ENCODE data around the gene APP.
A peak's percentile ranks its signal among the peaks of the same experiment; 100 is the strongest.

APP gene

DNA sequence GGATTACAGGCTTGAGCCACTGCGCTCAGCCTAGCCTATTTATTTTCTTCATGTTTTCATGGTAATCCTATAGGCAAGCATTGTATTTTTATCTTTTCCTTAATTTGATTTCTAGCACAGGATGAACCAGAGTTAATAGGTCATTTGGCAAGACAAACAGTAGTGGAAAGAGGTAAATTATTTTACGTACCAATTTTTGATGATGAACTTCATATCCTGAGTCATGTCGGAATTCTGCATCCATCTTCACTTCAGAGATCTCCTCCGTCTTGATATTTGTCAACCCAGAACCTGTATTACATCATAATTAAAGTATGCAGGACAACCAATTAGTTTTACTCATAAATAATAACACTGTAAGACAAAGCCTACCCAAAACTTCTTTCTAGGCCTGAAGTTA is 273.2 kb downstream of the APP start:
- Histone ChIP-seq H3K4me3 (no peak overlapping the region), H3K27ac (peak overlapping the region in 2 of 21 experiments; percentile 17 to 33)

DNA sequence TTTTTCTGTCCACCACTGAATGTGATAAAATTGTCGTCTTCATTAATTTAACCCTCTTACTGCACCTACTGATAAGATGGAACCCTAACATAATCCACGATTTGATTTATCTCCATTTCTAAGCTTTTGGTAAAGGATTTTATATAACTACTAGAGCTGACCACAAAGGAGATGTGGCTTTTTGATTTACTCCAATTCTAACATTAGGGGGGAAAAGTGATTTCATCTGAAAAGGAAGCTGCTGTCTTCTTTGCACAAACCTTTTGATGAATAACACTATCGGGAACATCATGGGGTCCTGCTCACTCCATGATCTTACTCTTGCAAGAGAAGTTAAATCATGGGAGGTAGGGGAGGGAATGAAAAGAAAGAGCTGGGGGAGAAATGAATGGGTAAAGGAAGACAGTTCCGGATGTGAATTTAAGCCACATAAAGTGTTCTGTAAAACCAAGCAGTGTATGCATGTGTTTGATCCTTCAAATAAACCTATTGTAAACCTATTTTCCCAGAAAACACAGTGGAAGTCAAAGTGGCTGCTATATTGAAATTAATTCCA is 274.0 kb downstream of the APP start:
- H3K27ac ChIP-seq: peak overlapping the region in 4 of 21 experiments; percentile 1 to 42 (median 27)
- no peak overlapping the region for H3K4me3 ChIP-seq

DNA sequence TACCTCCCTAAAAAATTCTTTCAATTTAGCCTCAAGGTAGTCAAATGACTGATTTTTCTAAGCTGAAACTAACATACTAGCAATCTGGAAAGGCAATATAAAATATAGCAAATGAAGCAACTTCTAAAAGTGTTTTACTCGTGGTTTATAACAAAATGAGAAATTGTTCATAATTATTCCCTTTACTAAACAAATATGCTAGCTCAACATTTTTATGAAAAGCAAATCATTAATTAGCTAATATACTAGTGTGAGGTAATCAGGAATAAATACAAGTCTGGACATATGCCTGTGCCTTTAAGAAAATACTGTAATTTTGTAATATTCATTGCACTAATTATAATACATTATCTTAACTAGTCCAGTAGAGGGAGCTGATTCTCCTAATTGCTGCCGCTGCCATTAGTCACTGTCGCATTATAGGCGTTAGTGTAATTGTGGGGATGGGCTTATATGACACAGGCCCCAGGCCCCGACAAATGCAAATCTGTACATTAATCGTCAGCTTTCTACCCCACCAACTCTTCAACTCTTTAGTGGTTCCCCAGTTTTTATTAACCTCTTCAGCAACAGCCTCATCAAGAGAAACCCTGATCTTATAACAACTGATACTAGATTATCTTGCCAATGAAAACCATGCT is 274.9 kb downstream of the APP start:
- Histone ChIP-seq H3K4me3 (no peak overlapping the region), H3K27ac (peak overlapping the region in 3 of 21 experiments; percentile 26 to 42 (median 40))

DNA sequence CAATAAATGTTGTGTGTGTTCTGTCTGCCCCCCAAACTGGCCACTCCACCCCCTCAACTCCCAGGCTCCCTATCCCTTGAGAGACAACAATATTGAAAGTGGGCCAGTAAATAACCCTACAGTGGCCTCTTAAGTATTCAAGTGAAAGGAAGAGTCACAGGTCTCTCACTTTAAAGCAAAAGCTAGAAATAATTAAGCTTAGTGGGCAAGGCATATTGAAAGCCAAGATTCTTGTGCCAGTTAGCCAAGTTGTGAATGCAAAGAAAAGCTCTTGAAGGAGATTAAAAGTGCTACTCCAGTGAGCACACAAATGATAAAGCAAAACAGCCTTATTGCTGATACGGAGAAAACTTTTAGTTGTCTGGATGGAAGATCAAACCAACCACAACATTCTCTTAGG is 277.4 kb downstream of the APP start:
- Histone ChIP-seq H3K4me3 (no peak overlapping the region), H3K27ac (no peak overlapping the region)

DNA sequence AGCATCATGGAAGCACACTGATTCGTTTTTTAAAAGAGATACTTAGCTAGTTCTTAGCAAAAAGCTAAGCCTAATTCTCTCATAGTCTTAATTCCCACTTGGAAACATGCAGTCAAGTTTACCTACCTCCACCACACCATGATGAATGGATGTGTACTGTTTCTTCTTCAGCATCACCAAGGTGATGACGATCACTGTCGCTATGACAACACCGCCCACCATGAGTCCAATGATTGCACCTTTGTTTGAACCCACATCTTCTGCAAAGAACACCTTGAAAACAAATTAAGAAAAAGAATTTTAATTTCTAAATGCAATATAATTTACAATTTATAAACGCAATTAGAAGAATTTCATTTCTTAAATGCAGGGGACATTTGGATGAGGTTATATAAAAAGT is 279.0 kb downstream of the APP start:
- H3K4me3 ChIP-seq: no peak overlapping the region
- H3K27ac ChIP-seq: no peak overlapping the region

DNA sequence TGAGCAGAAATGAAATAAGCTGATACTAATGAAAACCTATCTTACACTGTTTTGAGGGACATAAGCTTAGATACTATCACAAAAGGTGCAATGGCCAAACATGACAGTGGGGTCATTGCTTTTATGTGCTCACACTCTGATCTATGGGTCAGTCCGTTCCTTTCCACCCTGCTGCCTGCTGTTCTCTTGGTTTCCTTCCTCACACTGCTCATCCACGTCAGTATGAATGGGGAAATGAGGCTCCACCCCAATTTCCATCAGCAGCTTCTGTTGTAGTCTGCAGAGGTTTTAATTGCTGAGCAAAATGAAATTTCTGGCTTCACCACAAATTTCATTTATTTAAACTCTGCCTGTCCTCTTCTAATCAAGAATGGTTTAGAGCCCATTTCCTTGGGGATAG is 280.6 kb downstream of the APP start:
- Histone ChIP-seq H3K27ac (no peak overlapping the region), H3K4me3 (no peak overlapping the region)

DNA sequence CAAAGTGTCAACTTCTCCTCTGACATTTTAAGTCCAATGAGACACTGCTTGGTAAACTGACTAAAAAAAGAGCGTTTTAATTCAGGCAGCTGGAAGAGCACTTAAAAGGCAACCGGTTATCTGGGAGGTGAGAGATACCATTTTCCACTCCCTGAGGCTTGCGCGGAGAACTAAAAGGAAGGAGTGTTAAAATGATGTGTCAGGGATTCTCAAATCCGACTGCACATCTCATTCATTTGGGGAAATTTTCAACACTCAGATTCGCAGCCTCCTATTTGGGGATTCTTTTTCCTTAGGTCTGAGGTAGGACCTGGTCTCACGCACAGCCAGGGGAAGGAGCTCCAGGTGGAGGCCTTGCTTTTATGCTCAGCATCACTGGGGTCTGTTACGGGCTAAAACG is 281.9 kb downstream of the APP start:
- no peak overlapping the region for H3K4me3 ChIP-seq
- no peak overlapping the region for H3K27ac ChIP-seq

DNA sequence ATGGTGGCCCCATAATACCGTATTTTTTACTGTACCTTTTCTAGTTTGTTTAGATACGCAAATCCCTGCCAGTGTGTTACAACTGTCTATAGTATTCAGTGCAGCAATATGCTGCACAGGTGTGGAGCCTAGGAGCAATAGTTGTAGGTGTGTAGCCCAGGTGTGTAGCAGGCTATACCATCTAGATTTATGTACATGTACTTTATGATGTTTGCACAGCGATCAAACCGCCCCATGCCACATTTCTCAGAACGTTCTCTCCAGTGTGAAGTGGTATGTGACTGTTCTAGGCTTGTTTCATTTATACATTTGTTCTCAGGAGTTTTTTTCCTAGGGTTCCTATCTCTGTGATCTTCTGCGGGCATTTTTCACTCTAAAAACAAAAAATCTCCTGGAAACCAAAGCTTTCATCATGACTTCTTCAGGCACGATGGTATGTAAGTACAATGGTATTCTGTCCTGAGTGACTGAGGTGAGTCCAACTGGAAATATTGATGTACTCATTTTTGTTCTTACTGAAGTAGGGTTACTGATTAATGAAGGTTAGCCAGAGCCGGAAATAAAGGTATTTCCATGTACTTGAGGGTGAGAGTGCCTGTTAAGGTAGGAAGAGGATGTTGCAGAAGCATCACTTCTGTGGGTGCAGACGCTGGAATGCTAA is 282.8 kb downstream of the APP start:
- no peak overlapping the region for H3K4me3 ChIP-seq
- H3K27ac ChIP-seq: no peak overlapping the region

DNA sequence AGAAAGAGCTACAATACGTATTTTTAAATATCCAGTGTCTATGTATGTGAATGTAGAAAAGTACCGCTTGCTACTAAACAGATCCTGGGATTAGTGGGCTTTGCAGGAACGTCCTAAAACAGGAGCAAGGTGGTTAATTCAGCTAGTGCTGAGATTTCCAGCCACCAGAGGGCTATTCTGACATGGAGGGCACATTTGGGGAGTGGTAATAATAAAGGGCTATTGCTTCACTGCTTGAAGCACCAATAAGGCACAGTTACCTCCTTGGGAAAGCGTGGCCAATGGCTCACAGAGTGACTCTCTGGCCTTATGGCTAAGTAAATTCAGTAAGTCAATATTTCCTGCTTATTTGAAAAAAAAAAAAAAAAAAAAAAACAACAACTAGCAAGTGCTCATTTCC is 283.4 kb downstream of the APP start:
- Histone ChIP-seq H3K27ac (no peak overlapping the region), H3K4me3 (no peak overlapping the region)

DNA sequence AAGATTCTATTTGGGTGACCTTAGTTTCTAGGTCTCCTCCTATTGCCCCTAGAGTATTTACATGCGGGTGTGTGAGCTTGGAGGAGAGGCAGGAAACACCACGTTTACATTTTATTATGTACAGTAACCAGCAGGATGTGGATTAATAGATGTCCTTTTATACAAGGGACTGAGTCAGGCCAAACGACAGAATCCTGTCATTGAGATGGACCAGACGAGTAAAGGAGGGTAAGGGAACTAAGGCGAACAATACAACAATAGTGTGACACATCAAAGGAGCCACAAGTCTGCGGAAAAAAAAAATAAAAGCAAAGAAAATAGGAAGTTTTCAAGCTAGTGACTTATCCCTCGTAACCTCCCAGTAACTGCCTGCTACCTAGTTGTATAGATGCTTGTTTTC is 284.7 kb downstream of the APP start:
- H3K4me3 ChIP-seq: no peak overlapping the region
- peak overlapping the region in 1 of 21 experiments; percentile 6 for H3K27ac ChIP-seq

DNA sequence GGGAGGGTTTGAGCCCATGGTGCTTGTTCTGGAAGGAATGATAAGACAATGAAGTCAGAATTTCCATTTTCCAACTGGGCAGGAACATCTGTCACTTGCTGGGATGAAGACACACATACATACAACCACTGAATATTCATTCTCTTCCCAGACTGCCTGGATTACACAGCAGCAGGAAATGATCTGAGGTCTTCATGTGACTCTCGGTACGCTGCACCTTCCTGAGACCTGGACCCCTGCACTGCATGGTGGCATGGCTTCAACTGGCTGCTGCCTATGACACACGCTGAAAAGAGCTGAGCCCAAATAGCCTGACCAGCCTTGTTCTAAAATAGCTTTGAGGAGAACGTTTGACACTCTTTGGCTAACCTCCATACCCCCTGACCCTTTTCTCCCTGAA is 285.2 kb downstream of the APP start:
- Histone ChIP-seq H3K27ac (peak overlapping the region in 2 of 21 experiments; percentile 6 to 25), H3K4me3 (no peak overlapping the region)

DNA sequence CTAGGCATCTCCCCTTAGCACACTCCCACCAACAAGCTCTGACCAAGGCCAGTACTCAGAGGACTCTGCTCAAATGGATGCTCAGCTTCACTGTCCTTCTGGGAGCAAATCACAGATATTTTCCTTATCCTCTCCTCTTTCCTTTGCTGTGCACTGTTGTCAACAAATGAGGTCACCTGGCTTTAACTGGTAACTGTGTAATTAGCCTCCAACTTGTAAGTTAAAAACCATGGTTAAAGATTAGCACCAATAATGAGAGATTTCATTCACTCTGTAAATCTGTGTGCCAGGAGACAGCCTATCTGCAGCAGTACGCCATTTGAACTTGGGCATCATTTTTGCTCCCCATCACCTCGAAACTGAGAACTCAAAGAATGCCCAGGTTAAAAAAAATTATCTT is 286.3 kb downstream of the APP start:
- H3K27ac ChIP-seq: no peak overlapping the region

DNA sequence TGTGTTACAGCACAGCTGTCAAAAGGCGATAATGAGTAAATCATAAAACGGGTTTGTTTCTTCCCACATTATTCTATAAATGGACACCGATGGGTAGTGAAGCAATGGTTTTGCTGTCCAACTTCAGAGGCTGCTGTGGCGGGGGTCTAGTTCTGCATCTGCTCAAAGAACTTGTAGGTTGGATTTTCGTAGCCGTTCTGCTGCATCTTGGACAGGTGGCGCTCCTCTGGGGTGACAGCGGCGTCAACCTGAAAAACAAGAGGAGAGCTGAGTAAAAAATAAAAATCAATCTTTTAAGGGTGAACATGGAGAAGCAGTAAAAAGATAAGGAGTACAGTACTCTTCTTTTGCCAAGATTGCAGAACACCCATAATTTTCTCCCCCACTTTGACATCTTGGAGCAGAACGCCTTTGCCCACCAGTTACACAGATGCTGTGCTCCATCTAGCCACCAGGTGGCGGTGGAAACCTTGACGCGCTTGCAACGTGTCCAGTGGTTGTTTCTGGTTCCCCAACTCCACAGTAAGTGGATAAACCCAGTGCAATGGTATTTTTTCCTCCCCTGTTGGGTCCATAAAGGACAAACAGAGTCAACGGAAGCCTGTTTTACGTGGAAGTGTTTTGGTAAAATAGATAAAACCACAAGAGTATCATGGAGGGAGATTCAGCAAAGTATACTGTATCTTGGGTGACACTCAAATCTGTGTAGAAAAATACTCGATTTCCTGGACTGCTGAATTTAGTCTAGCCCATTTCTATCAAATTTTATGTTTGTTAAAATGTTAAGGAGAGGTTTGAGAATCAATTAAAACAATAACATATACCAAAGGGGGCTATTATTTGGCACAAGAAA is 288.8 kb downstream of the APP start:
- no peak overlapping the region for H3K4me3 ChIP-seq

More for the DNA sequence above, 286.3 kb downstream of the APP start:
- no peak overlapping the region for H3K4me3 ChIP-seq

DNA sequence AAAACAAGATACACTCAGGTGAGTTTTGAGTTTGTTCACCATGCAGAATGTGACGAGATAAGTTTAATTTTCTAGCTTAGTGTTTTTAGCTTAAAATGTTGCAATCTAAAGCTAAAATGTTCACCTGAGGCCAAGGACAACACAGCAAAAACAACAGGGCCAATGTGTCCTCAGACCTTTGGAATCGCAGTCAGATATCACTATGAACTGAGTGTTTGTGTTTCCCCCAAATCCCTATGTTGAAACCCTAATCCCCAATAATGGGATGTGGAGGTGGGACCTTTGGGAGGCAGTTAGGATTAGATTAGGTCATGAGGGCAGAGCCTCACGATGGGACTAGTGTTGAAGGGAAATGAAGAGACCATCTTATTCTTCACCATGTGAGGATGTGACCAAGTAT is 291.4 kb downstream of the APP start:
- Histone ChIP-seq H3K27ac (no peak overlapping the region), H3K4me3 (no peak overlapping the region)

More for the DNA sequence above, 288.8 kb downstream of the APP start:
- H3K27ac ChIP-seq: no peak overlapping the region

DNA sequence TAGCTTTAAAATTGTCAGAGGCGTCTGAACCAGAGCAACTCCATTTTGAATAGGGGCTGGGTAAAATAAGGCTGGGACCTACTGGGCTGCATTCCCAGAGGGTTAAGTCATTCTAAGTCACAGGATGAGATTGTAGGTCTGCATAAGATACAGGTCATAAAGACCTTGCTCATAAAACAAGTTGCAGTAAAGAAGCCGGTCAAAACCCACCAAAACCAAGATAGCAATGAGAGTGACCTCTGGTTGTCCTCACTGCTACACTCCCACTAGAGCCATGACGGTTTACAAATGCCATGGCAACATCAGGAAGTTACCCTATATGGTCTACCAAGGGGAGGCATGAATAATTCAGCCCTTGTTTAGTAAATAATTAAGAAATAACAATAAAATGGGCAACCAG is 292.2 kb downstream of the APP start:
- no peak overlapping the region for H3K27ac ChIP-seq

DNA sequence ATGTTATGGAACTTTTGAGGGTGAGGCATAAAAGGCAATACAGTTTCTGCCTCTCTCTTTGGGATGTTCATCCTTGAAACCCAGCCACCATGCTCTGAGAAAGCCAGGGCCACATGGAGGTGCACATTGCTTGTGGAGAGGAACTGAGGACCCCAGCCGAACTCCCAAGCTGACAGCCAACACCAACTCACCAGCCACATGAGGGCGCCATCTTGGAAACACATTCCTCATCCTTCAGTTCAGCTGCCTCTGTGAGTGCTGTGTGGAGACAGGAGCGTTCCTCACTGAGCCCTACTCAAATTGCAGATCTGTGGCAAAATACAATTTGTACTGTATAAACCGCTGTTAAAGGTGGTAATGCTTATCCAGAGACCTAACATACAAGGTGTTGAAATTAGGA is 298.3 kb downstream of the APP start:
- no peak overlapping the region for H3K4me3 ChIP-seq
- H3K27ac ChIP-seq: no peak overlapping the region

More for the DNA sequence above, 292.2 kb downstream of the APP start:
- H3K4me3 ChIP-seq: no peak overlapping the region

DNA sequence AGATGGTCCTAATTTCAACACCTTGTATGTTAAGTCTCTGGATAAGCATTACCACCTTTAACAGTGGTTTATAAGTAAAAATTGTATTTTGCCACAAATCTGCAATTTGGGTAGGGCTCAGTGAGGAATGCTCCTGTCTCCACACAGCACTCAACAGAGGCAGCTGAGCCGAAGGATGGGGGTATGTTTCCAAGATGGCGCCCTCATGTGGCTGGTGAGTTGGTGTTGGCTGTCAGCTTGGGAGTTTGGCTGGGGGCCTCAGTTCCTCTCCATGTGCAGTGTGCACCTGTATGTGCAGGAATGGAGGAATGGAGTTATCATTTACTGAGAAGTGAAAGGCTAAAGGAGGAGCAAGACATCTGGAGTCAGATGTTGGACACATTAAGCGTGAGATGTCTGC is 299.0 kb downstream of the APP start:
- Histone ChIP-seq H3K4me3 (no peak overlapping the region), H3K27ac (no peak overlapping the region)

DNA sequence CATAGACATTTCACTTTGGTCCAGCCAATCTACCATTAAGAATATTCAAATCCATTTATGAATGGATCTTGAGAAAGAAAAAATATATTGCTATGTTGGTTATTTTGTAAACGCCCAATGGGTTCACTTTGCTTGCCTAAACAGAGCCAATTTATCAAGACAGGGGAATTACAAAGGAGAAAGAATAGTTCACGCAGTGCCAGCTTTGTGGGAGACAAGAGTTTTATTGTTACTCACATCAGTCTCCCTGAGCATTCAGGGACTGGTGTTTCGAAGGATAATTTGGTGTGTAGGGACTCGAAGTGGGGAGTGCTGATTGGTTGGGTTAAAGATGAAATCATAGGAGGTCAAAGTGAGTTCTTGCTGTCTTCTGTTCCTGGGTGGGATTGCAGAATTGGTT is 300.5 kb downstream of the APP start:
- H3K4me3 ChIP-seq: no peak overlapping the region
- no peak overlapping the region for H3K27ac ChIP-seq

DNA sequence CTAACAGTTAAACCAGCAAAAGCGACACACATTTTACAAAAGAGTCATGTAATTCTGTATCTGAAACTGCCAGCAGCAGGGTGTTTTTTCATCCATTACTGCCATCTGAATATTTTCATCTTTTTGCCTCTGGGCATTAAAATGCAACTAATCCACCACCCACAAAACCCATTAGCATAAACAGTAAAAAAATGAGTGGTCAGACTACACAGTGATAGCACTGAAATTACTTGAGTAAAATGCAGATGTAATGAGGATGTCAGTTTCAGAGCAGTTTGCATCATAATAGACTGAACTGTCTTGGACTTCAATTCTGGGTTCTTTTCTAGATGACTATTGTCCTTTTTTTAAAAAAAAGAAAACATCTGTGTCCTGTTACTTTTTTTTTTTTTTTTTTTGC is 303.5 kb downstream of the APP start:
- H3K27ac ChIP-seq: no peak overlapping the region
- H3K4me3 ChIP-seq: no peak overlapping the region

DNA sequence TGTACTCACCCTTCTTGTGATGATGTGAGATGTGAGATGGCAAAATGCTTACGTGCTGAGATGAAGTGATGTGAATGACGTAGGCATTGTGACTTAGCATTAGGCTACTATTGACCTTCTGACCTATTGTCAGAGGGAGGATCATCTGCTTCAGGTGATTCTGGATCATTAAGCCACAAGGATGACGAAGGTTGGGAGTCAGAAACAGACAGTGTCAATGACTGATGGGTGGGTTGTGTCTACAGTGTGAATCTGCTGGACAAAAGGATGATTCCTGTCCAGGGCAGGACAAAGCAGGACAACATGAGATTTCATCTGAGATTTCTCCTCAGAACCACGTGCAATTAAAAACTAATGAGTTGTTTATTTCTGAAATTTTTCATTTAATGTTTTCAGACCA is 306.8 kb downstream of the APP start:
- Histone ChIP-seq H3K27ac (no peak overlapping the region), H3K4me3 (no peak overlapping the region)

DNA sequence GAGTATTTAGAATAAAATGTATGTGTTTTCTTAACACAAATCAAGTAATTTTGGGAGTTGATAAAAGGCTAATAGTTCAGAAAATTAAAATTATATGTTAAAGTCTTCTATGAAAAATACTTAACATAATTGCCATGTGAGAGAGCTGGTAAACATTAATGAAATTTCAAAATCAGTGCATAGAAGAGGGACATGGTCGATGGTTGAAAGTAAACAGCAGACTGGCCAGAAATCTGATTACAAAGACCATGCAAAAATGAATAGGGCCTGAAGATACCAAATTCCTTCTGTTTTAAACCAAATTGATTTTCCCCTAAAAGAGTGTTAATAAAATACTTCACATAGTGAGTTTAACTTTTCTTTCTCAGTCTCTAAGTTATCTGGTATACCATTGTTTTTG is 307.5 kb downstream of the APP start:
- H3K27ac ChIP-seq: peak overlapping the region in 1 of 21 experiments; percentile 18
- H3K4me3 ChIP-seq: no peak overlapping the region

Measured in skin epidermis (tissue), 12 donors.